Activated CD4-positive, CD25-positive, alpha-beta regulatory T cell treated with anti-CD3 and anti-CD28 coated beads, Interleukin-2, amount 50 U/mL, for 24 hours (primary cell): Measurements from ENCODE around the gene CHAF1A.

Experiments used
- ATAC-seq, 2 donors: fragments of 150-1000 bp; cut with Tn5 transposase; one replicate each; pipeline ENCODE4 v1.10.0; 2021; ENCODE audit warnings: mild to moderate bottlenecking in 1 of 2, moderate library complexity in 1 of 2

CHAF1A gene

DNA sequence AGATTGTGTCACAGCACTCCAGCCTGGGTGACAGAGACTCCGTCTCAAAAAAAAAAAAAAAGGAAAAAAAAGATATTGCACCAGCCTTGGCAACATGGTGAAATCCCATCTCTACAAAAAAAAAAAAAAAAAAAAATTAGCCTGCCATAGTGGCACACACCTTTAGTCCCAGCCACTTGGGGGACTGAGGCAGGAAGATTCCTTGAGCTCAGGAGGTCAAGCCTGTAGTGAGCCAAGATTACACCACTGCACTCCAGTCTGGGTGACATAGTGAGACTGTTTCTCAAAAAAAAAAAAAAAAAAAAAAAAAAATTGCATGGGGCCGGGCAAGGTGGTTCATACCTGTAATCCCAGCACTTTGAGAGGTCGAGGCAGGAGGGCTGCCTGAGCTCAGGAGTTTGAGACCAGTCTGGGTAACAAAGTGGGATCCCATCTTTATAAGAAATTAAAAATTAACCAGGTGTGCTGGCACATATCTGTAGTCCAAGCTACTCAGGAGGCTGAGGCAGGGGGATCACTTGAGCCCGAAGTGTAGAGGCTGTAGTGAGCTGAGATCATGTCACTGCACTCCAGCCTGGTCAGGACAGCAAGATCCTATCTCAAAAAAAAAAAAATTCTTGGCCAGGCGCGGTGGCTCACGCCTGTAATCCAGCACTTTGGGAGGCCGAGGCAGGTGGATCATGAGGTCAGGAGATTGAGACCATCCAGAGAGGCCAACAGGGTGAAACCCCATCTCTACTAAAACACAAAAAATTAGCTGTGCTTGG lies 62.6 kb downstream of the CHAF1A start:
- no peak for ATAC-seq

DNA sequence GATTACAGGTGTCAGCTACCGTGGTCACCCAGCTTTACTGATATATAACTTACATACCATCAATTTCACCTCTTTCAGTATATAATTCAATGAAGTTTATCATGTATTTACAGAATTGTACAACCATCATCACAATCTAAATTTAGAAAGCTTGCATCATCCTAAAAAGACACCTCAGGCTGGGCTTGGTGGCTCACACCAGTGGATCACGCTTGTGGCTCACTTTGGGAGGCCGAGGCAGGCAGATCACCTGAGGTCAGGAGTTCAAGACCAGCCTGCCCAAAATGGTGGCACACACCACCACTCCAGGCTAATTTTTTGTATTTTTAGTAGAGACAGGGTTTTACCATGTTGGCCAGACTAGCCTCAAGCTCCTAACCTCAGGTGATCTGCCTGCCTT lies 65.4 kb downstream of the CHAF1A start:
- no peak for ATAC-seq

DNA sequence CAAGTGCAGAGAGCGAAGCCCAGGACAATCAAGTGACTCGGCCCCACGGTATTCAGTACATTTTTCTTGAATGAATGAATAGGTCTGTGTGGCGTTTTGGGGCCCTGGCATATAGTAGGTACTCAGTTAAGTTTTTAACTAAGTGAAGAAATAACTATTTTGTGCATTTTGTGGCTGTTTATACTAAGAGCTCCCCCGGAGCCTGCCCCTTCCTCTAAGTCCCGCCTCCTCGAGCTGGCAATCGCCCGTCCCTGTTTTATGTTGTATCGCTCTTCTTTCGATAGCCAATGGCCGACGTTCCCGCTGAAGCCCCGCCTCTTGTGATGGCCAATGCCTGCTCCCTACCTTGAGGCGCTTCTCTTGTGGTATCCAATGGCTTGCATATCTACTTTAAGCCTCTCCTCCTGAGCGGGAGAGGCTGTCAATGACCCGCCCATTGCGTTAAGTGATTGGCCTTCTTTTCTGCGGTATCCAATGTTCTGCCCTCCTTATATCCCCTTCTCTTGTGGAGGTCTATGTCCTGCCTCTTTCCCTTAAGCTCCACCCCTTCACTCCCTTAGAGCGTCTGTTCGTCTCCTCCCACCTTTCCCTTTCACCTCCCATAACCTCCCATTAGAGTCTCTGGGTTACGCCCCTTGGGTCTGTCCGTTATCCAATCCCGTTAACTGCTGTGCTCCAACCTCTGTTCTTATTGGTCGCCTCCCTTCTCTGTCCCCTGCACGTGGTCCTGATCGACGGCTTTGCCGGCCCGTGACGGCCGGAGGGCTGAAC lies 69.1 kb downstream of the CHAF1A start:
- peak; percentile 88 to 90 for ATAC-seq

DNA sequence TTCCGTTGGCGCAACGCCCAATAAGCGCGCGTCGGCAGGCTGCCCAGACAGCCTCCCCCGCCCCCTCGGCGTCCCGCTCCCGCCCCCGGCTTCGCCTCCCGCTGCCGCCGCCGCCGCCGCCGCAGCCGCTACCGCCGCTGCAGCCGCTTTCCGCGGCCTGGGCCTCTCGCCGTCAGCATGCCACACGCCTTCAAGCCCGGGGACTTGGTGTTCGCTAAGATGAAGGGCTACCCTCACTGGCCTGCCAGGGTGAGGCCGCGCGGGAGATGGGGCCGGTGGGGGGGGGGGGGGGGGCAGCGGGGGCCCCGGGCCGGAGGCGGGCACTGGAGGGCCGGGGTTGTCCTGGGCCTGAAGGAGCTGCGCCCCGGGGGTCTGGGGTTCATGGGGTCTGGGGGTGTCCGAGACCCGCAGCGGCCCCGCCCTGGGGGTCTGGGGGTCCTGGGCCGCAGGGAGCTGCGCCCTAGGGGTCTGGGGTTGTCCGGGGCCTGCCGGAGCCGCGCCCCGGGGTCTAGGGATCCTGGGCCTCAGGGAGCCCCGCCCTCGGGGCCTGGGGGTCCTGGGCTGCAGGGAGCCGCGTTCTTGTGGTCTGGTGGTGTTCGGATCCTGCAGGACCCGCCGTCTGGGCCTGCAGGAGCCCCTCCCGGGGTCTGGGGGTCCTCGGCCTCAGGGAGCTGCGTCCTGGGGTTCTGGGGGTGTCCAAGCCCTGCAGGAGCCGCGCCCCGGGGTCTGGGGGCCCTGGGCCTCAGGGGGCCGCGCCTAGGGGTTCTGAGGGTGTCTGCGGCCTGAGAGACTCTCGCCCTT lies 69.9 kb downstream of the CHAF1A start, which contains the start of gene HDGFL2:
Gene HDGFL2 (plus strand): TSS at position 124 of the 801 bp plus-strand sequence. CDS start 54 bp downstream, at position 178.
- no peak for ATAC-seq

DNA sequence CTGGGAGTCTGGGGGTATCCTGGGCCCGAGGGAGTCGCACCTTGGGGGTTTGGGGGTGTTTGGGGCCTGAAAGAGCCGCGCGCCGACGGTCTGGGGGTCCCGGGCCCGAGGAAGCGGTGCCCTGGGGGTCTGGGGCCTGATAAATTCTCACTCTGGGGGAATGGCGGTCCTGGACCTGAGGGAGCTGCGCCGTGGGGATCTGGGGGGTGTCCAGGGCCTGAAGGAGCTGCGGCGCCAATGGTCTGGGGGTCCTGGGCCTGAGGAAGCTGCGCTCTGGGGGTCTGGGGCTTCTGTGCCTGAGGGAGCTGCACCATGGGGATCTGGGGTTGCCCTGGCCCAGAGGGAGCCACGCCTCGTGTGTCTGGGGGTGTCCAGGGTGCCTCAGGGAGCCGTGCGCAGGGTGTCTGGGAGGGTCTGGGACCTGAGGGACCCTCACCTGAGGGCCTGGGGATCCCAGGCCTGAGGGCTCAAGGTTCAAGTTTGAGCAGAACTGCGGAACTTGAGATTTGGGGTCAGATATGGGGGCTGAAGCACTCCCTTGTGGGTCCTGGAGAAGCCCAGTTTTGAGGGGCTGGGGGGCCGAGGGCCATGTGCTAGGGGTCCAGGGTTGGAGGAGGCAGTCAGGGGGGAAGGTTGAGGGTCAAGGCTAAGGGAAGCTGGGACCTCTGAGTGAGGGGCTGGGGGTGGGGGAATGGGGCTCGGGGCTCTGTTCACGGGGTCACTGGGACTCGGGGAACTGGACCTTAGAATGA lies 70.7 kb downstream of the CHAF1A start:
- ATAC-seq = no peak

DNA sequence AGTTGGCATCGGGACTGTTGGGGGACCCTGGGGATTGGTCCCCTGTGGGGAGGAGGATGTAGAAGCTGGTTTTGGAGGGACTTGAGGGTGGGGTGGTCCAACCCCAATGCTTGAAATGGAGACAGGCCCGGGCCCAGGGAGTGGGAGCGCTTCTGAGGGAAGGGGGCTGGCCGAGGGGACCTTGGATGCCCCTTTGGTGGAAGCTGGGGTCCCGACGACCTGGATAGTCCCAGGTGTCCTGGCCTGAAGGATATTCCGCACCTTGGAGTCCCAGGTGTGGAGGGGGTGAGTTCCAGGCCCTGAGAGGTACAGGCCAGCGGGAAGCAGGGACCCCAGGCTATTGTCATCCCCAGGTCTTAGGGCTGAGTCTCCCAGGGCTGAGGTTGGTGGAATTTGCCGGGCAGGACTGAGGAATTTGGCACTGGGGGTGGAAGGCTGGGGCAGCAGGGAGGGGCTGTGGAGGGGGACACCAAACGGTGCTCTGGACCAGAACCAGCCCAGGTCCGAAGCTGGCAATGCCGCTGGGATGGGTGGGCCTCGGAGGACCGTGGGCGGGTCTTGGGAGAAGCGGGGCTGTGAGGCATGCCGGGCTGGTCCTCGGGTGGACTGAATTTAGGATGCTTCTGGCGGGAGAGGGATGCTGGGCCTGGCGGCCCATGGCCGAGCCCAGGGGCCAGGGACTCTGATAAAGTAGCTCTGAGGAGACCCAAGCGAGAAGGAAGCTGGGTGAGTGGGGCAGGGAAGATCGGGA lies 71.5 kb downstream of the CHAF1A start:
- no peak for ATAC-seq

DNA sequence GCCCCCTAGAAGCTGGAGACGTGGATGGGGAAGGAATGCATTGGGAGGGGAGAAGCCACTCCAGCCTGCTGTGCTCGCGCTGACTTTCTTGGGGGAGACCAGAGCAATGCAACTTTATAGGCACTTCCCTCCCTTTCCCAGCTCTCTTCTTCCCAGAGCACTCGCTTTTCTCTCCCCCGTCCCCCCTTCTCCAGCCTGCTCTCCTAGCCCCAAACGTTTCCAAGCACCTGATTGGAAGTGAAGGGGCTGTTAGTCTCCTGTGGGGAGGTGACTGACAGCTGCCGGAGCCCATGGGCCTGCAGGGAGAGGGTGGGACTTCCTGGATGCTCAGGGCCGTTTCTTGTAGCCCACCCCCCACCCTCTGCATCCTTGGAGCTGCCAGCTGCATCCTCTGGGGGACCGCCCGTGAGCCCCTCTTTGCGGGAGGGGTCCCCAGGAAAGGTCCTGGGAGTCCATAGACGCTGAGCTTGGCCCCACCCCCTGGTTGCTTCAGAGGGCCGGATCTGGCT lies 72.1 kb downstream of the CHAF1A start:
- ATAC-seq = no peak

DNA sequence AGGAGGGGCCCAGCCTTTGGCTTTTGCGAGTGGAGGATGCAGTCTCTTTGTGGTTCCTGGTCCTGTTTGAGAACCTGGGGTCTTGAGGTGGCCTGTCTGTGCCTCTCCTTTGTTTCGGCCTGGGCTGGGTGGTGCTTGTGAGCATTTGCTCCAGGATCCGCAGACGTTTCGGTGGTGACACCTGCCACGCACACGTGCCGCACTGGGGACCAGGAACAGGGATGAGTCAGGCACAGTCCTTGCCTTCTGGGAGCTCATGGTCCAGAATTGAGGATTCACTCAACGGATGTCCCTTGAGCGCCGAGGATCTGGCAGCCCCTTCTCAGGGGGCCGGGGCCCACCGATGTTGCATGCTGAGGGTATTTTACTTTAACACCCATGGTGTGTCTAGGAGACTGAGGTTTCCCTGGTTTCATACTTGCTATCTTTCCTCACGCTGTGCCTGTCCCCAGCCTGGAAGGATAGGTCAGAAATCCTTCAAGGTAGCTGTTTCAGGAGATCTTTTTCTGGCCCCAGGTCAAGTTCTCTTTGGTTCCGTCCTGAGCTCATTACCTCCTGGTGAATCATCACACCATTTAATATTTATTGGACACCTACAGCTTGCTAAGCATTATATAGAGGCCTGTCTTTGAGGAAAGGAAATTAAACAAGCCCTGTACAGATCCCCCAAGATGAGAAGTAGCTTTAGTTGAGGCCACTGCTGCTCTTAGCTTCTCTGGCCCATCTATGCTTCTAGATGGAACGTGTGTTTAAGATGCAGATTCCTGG lies 74.8 kb downstream of the CHAF1A start:
- ATAC-seq = no peak

DNA sequence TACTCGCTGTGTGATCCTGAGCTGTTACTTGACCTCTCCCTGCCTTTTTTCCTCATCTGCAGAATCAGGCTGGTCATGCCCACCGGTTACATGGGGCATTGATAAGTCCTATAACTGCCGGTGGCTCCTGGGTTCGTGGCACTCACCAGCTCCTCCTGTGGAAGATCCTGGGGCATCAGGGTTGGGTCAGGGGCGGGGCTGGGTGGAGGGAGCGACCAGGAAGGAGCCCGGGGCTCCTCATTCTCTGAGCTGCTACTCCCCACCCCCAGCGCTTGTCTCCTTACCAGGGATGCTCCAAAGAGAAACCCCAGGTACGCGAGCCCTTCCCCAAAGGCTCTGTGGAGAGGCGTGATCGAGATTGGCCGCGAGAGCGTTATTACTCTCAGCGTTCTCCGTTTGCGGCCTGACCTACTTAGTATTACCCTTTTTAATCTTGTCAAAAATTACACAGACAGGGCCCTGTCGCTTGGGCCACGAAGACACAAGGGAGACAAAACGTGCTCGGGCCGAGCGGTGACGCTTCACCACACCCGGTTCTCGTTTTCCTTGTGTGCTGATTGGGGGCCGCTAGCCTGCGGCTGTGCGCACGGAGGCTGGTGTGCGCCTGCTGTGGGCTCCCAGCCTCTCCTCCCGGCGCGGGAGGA lies 80.4 kb downstream of the CHAF1A start:
- ATAC-seq = no peak

DNA sequence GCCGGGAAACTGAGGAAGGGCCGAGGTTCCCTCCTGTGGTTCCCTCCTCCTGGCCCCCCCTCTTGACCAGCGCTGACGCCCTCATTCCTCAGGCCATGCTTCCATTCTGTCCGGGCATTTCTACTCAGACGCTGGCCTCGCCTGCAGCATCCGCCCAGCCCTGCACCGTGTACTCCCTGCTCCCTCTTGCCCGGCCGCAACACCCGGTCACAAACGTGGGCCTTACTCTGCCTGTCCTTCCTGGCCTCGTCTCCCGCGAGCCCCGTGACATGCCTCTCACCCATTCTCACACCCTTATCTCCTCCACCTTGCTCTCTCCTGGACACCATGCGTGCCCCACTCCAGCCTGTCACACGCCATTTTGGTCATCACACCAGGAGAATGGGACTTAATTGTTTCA lies 80.9 kb downstream of the CHAF1A start:
- no peak for ATAC-seq

DNA sequence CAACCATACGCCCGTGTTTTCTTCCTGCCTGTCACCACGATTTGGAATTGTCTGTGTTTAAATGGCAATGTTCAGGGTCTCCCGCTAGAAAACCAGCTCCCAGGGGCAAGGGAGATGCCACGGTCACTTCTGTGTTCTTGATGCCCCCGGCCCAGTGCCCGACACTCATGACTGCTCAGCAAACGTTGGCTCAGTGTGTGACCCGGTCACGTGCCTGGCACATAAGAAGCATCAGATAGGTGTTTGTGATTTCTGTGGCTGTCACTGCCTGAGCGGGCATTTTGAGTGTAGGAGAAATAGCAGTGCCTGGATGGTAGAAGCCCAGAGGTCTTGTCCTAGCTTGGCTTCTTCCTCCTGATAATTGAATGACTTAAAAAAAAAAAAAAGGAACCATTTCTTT lies 85.1 kb downstream of the CHAF1A start:
- no peak for ATAC-seq

DNA sequence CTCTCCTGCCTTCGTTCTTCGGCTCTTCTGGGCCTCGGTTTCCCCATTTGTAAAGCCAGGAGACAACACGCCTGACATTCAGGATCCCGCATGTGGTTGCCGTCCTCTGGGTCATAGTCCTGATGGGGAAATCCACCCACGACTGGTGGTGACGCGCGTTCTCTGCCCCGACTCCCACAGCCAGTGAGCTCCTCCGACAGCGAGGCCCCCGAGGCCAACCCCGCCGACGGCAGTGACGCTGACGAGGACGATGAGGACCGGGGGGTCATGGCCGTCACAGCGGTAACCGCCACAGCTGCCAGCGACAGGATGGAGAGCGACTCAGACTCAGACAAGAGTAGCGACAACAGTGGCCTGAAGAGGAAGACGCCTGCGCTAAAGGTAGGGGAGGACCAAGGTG lies 86.1 kb downstream of the CHAF1A start:
- no peak for ATAC-seq

DNA sequence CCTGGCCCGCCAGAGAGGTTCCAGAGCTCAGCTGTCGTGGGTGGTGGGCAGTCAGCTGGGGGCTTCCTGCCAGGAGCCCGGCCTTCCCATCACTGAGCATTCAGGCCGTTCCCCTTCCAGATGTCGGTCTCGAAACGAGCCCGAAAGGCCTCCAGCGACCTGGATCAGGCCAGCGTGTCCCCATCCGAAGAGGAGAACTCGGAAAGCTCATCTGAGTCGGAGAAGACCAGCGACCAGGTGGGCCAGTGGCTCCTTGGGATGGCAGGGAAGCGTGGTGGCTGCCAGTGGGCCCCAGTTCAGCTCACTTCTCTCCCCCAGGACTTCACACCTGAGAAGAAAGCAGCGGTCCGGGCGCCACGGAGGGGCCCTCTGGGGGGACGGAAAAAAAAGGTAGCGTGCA lies 89.0 kb downstream of the CHAF1A start:
- ATAC-seq = no peak

DNA sequence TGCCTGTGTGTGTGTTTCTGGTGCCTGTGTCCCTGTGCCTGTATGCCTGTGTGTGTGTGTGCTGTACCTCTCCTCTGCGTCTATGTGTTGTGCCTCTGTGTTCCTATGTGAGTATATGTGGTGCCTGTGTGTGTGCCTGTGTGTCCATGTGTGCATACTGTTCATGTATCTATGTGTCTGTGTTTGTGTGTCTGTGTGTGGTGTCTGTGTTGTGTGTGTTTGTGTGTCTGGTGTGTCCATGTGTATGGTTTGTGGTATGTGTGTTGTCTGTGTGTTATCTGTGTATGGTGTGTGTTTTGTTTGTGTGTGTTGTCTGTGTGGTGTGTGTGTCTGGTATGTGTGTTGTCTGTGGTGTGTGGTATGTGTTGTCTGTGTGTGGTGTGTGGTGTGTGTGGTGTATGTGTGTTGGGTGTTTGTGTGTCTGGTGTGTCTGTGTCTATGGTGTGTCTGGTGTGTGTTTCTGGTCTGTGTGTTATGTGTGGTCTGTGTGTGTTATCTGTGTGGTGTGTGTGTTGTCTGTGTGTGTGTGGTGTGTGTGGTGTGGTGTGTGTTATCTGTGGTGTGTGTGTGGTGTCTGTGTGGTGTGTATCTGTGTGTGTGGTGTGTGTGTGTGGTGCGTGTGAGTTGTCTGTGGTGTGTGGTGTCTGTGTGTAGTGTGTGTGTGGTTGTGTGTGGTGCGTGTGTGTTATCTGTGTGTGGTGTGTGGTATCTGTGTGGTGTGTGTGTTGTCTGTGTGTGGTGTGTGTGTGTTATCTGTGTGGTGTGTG lies 90.1 kb downstream of the CHAF1A start:
- ATAC-seq = no peak
